Stimulated activated CD8-positive, alpha-beta memory T cell treated with anti-CD3 and anti-CD28 coated beads, Interleukin-15, amount 100 ng/mL, for 1 hour (primary cell): ENCODE measurements around the gene SLC7A14.

Experiments
- DNase-seq: peaks from one replicate; pipeline ENCODE4 v3.0.0-alpha.2; 2020; ENCODE audit warnings: low read depth

SLC7A14 gene

DNA sequence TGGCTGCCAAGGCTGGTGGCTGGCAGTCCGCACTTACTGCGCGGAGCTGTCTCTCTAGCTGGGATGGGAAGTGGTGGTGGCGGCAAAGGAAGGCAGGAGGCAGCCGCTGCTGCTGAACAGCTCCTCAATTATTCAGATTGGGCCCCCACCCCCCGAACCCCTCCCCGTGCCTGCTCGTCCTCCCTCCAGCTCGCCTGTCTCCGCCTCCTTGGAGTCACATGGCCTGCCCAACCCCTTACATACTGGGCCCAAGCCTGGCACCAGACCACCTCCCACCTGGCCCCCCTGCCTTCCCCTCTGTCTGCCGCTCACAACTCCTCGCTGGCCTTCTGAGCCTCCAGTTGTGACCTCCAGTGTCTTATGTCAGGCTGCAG is at the start of gene SLC7A14:
TSS of gene SLC7A14 (minus strand) at position 139 of the 374 bp plus-strand sequence. CDS start 59,139 bp downstream, outside the sequence.
- DNase-seq, result no peak

DNA sequence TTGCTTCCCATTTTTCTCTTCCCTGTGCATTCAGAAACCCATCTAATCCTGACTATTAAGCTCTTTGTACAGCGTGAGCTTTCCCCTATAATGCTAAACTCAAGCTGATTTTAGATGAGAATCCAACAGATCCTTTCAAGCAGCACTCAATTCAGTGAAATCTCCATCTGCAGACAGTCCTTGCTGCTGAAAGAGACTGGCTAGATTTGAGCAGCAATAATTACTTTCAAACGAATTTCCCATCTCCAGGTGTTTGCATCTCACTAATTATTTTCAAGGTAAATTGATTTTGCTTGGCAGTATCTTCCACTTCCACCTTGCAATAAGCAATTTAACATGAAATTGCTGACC is 49.5 kb upstream of the SLC7A14 start:
- DNase-seq, result no peak

DNA sequence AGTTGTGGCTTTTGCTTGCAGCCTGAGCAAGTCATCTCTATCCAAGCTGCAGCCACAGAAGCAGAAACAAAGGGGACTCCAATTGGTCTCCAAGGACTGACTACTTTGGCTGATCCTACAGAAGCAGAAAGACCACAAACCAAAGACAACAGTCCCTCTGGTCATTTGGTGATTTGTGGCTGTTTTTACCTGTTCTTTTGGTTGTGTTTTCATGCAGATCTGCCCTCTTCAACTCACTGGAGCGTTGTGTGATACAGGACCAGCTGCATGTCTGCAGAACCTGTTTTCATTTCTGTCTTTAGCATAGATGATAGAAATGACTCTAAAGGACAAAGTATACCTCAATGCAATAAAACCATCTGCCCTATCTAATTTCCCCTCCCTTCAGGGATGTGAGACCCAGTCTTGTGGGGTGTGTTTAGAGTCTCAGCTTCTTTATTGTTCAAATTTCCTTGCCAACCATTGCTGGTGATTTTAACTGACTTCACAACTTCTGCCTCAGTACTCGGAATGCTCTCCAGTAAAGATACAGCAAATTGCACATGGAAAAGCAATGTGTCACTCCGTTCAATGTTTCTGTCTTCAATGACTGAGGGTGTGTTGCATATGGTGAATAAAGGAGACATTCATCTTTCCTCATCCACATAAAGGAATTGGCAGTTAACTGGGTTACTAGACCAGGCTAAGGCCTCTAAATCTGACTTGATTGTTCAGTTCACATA is 48.9 kb upstream of the SLC7A14 start:
- no peak for DNase-seq

DNA sequence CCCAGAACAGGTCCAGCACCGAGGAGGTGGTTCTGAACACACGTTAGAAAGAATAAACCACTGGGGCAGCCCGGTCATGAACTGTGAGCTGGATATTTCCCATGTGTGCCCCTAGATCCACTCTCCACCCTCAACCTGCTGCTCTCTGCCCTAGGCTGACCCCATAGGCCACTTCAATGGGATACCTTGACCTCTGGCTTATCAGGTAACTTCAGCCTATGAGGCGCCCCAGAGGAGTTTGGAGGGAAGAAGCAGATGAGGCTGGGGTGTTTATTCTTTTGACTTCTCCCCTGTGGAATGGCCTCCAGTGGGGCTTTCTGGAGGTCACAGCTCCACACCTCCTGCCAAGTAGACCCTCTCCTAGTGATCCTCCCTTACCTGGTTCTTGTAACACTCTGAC is 47.7 kb upstream of the SLC7A14 start:
- no peak for DNase-seq

DNA sequence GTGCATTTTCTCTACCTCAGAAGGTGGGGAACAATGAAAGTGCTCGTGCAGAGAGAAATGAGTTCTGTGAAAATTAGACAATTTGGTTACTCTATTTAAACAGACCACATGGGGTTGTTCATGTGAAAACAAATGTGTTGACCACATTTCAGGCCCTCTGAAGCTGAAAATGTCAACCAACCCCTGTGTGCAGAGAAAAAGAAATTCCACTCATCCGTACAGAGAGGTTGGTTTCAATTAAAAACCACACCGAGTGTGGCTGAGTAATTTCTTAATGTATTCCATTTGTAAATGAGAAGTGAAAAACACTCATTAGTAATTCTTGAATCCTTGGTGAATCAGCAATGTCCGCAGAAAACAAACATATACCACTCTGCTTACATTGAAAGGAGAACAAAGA is 46.9 kb upstream of the SLC7A14 start:
- DNase-seq, result no peak

DNA sequence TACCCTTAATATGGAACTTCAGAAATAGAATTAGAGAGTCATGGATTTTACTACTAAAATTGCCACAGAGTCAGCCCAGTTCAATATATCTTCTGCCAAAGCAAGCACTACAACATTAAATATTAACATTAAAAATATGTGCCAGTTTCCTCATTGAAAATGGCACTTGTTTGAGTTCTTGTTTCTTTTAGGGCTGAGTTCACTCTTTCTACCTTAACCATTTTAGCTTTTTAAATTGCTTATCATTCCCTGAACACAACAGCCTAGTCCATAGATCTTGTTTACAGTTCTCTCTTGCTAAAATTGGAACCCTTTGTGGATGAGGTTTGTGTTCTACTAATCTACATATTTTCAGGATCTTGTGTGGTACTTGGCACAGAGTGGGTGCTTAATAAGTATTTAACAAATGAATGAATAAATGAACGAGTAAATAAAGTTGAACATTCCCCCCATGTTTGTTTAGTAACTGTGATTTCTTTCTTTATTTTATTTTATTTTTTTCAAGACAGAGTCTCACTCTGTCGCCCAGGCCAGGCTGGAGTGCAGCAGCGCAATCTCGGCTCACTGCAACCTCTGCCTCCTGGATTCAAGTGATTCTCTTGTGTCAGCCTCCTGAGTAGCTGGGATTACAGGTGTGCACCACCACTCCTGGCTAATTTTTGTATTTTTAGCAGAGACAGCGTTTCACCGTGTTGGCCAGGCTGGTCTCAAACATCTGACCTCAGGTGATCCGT is 46.0 kb upstream of the SLC7A14 start:
- DNase-seq, result no peak

DNA sequence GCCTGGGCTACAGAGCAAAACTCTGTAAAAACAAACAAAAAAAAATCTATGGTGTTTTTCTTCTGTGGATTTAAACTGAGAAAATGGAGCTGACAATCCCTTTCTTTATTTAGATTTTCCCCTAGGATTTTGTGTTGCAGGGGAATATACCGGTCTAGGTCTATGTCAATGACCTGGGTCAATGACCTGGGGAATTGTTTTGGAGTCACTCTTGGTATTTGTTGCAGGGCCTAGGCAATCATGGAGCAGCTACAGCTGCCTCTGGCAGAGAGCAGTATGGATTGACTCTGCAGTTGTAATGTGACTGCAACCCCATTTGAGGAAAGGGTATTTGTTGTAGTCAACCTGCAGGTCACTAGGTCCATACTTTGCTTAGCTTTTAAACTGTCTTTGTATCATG is 37.6 kb upstream of the SLC7A14 start:
- no peak for DNase-seq

DNA sequence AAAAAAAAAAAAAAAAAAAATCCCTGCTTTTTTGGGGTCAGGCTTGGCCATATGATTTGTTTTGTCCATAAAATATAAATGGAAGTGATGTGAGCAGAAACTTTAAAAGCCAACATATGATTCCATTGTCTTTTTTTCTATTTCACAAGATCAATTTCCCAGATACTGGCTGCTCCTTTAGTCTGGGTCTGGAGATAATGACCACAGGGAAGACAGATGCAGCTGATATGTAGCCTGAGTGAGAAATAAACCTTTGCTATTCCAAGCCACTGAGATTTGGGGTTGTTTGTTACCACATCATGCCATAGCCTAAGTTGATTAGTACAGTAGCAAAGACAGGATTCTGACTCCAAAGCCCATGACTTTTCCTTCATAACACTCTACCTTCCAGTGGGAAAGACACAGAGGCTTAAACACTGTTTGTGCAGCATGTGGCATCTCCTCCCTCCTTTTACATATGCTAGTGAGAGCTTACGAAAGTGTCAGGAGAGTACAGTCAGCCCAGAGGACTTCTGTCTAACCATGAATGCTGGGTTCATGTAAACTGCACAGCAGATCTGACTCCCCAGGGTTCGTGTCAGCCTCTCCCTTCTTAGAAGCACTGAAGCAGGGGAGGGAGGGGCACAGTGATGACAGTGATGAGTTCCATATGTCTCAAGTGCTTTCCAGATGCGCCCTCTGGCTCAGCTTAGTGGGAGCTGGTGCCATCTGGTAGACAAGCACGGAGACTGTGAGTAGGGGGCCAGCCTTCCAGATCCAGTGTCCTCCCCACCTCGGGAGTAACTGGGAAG is 36.7 kb upstream of the SLC7A14 start:
- DNase-seq, result no peak

DNA sequence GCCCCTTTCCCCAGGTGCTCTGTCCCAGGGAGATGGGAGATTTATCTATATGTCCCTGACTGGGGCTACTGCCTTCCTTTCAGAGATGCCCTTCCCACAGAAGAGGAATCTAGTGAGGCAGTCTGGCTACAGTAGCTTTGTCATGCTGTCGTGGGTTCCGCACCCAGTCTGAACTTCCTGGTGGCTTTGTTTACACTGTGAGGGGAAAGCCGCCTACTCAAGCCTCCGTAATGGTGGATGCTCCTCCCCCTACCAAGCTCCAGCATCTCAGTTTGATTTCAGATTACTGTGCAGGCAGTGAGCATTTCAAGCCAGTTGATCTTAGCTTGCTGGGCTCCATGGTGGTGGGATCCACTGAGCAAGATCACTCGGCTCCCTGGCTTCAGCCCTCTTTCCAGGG is 35.4 kb upstream of the SLC7A14 start:
- no peak for DNase-seq

DNA sequence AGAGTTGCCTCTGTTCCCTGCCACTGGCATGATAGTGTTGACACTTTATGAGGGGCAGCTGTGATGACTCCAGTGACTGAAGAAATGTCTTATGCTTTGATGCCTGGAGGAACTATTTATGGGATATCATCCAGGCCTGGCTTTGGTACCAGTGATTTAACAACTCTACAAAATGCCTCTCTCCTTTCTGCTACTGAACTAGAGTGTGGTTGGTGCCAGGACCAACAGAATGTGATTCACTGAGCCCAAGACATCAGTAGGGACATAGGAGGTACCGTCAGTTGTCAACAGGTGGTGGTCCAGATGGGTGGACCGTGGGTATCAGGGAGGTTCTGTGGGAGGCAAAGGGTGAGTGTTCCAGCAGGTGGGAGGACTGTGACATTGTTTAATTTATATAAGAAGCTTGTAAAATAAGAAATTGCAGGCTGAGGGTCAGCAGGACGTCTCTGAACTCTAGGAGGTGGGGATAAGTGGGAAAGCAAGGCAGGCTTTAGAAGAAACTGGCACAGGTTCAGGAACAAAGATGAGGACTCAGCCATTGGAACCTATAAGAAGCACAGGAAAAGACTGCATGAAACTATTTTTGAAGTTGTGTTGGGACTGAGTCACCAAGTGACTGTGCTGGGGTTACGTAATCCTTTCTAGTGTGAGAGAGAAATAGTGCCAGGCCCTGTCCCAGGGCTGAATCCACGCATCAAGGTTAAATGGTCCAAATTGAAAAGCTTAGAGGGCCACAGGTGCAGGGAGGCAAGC is 28.5 kb upstream of the SLC7A14 start:
- DNase-seq, result no peak

DNA sequence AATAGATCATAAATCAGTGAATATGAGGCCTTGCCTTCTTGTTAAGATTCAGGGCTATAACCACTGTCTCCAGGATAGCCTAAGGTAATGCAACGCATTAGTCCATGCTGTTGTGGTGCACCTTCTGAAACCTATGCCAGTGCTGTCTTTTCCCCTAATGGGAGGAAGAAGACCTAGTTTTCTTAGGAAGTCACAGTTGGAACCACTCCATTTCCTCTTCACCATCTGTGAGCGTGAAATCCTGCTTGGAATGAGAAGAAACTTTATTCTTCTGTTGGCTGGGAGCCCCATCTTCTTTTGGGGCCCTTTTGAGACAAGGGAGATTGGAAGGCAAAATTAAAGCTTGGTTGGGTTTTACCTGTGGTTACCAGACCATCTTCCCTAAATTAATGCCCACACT is 25.9 kb upstream of the SLC7A14 start:
- DNase-seq, result no peak

DNA sequence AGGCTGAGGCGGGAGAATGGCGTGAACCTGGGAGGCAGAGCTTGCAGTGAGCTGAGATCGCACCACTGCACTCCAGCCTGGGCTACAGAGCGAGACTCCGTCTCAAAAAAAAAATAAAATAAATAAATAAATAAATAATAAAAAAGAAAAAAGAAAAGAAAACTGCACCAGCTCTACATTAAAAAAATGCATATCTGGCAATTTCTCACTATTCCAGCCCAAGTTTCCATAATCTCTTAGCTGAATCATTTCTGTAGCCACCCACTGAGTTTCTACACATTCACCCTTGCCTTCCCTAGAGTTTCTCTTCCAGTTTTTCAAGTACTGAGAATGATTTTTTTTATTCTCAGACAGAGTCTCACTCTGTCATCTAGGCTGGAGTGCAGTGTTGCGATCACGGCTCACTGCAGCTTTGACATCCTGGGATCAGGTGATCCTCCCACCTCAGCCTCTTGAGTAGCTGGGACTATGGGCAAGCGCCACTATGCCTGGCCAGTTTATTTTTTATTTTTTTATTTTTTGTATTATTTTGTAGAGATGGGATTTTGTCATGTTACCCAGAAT is 24.5 kb upstream of the SLC7A14 start:
- DNase-seq, result no peak

DNA sequence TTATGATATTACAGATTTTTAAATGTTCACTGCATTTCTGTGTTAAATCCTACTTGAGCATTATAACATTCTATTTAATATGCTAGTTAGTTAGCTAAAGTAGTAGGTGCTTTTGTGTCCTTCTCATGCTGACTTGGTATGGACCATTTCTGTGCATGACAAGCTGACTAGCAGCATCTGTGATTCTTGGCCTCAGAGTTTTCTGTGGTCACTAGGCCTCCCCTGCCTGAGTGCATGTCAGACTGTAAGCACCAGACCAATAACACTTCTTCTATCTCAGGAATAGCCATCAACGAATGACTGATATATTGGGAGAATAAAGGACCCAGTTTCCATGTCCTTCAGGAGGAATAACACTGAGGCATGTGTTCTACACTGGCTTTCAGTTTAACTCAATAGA is 22.6 kb upstream of the SLC7A14 start:
- no peak for DNase-seq

DNA sequence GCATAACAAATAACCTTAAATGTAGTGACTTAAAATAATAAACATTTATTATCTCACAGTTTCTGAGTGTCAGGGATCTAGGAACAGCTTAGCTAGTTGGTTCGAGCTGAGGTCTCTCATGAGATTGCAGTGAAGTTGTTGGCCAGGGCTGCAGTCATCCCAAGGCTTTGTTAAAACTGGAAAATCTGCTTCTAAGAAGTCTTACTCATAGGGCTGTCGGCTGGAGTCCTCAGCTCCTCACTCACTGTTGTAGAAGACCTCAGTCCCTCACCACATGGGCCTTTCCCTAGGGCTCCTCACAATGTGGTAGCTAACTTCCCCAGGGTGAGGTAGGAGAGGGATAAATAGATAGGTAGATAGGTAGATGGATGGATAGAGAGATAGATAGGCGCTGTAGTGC is 20.8 kb upstream of the SLC7A14 start:
- DNase-seq, result no peak

DNA sequence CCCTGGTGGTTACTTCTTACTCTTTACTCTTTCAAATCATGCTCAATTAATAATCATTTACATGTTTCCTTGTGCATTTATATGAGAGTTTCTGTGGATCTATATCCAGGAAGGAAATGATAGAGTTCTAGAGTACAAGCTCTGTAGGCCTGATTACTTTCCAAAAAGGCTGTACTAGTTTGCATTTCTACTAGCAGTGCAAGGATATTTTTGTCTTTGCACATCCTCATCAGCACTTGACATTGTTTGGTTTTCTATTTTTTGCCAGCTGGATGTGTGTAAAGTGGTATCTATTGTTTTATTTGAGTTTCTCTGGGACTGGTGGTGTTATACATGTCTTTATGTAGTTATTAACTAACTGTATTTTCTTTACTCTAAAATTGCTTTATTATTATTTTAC is 19.6 kb upstream of the SLC7A14 start:
- no peak for DNase-seq

DNA sequence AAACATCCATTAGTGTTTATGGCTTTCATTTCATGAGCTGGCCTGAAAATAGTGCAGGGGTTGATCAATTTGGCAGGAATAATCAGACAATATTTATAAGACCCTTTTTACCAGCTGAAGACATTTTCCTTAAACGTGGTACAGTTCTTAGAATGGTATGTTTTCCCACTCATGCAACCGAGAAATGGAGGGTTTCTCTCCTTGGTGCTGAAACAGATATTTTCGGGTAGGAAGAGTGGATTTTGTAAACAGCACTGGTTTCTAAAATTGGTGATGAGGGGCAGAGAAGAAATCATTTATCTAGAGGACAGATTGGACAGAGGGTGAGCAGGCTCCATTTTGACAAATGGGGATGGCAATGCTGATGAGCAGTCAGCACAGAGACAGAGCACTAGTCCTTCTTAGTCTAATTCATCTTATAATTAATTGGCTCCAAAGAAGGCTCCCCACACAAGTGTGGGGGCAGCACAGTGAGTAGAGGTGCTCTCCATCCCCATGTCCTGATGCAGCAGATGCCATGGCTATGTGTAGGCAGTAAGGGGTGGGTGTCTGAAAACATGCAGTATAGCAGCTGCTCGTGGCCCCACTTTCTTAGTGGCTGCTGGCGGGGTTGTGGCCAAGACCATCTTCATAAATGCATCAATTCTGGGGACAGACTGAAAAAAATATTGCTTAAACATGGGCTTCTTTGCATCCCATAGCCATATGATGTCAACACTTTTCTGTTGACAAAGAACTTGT is 18.1 kb upstream of the SLC7A14 start:
- DNase-seq, result no peak

DNA sequence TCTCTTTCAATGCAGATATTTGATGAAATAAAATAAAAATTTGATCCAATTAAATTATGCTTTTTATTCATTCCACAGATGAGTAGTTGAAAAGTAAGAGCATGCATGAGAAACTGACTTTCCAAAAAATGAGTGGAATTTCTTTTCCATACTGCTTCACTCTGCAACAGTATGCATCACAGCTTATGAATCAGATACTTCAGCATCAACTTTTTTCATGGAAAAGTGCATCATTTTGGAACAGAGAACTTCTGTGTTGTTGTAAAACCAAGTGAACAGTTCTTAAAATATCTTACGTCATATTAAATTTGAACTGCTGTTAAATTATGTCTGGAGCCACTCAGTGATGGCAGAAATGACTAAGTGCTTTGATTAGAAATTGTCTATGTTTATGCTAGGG is 16.7 kb upstream of the SLC7A14 start:
- DNase-seq, result no peak

DNA sequence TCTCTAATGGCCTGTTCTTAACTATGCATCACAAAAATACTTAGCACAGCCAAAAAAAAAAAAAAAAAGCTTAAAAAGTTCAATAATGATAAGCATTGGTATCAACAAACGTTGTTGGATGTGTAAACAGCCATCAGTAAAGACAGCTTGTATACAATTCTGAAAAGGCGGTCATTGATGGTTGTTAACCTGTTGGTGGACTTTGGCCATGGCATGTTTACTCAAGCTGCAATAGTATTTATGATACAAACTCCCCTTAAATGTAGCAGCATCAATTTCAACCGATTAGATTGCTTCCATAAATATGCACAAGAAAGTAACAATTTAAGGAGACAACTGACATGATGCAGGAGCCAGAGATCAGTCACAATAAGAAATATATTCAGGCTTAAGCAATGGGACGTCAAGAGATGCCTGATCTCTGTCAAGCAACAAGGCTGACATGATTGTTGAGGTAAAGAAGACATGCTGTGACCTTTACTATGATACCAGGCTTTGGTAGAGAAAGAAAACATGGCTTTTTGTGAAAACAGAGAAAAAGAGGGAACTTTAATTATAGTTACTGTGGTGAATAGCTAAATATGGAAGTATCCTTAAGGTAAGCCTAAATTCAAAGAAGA is 14.2 kb upstream of the SLC7A14 start:
- no peak for DNase-seq

DNA sequence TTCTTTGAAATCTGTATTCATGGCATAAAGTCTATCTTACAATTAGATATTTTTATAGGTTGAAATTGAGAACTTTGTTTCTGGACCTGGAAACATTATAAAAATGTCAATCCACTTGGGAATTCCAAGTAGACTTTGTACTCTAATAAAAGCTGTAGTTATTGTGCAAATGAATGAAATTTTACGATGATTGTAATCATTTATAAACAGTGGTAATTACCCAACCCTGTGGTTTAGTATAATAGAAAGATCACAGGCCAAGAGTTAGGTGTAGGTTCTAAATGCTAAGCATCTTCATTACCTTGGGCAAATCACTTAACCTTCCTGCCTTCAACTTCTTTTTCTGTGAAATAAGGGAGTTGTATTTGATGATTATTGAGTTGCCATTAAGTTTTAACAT is 13.2 kb upstream of the SLC7A14 start:
- DNase-seq, result no peak

DNA sequence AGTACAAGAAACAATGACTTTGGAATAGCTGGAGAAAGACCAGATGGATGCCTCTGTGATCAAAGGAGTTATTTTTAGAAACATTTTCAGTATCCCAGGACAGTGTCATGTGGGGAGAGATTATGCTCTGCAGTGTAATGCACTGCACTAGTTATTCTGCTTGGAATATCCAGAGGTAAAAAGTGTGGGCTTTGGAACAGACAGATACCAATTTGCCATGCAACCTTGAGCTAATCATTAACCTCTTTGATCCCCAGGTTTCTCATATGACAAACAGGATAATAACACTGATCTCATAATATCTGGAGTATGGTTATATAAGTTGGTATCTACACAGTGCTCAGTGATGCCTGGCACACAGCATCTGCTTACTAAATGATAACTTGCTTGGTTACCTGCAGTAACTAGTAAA is 12.2 kb upstream of the SLC7A14 start:
- no peak for DNase-seq

DNA sequence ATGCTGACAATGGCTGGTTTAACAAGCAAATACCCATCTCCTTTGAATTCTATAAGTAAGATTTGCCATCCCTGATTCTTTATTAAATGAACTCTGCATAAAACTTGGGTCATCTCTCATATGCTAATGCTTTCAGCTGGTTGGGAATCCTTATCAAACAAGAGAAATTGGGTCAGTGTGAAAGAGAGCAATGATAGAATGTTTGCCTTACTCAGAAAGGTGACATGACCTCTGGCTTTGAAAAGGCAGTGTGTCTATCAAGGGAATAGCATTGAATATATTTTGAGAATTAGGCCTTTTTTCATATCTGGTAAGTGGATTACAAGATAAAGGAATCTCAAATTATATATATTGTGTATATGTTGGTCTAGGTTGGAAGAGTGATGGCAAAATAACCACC is 8.7 kb upstream of the SLC7A14 start:
- DNase-seq, result no peak
